Natural killer cell (primary cell): ENCODE measurements around the gene SMPD1. TPM values are rescaled to one million over a fixed set of nuclear protein-coding genes. Genes with fewer than 3 reads are reported as not detected.

ENCODE experiments used
- ATAC-seq, 3 donors: fragments of 150-1000 bp in 2 of 3; fragments of 200-7000 bp in 1 of 3; cut with Tn5 transposase; 1 replicate in 1 of 3; 2 replicates in 2 of 3; pipeline ENCODE4 v1.10.0; 2021; ENCODE audit warnings: mild to moderate bottlenecking in 2 of 3, moderate library complexity in 2 of 3
- DNase-seq, 2 donors: peaks; one replicate each; pipeline versions ENCODE4 v3.0.0 to v3.0.0-alpha.2; 2013 to 2021; ENCODE audit warnings: mixed read lengths in 1 of 2
- H3K27ac ChIP-seq: one replicate; pipeline ENCODE4 v1.5.1; 2013; ENCODE audit warnings: mild to moderate bottlenecking, low read length
- H3K27me3 ChIP-seq: one replicate; pipeline ENCODE4 v1.6.1; 2013; ENCODE audit warnings: low read length; ENCODE audit not compliant: control insufficient read depth, insufficient read depth
- H3K36me3 ChIP-seq: one replicate; pipeline ENCODE4 v1.6.1; 2013; ENCODE audit warnings: low read length; ENCODE audit not compliant: control insufficient read depth, insufficient read depth
- H3K4me1 ChIP-seq: one replicate; pipeline ENCODE4 v1.6.1; 2013; ENCODE audit warnings: low read length; ENCODE audit not compliant: control insufficient read depth, insufficient read depth
- H3K4me3 ChIP-seq: one replicate; pipeline ENCODE4 v1.5.1; 2013; ENCODE audit warnings: low read length
- H3K9me3 ChIP-seq: one replicate; pipeline ENCODE4 v1.6.1; 2013; ENCODE audit warnings: low read length; ENCODE audit not compliant: control insufficient read depth, insufficient read depth
- H3K27ac Mint-ChIP-seq, 2 donors: one replicate each; pipeline ENCODE4 v1.8.0; 2022; ENCODE audit warnings: mild to moderate bottlenecking in 2 of 2, mixed read lengths in 2 of 2, moderate library complexity in 1 of 2
- H3K27me3 Mint-ChIP-seq, 2 donors: one replicate each; pipeline ENCODE4 v1.8.0; 2022; ENCODE audit warnings: low read depth in 2 of 2, mixed read lengths in 2 of 2
- H3K36me3 Mint-ChIP-seq: one replicate; pipeline ENCODE4 v1.8.0; 2022; ENCODE audit warnings: mixed read lengths
- H3K4me1 Mint-ChIP-seq, 2 donors: one replicate each; pipeline ENCODE4 v1.8.0; 2022; ENCODE audit warnings: mixed read lengths in 2 of 2
- H3K4me3 Mint-ChIP-seq: one replicate; pipeline ENCODE4 v1.8.0; 2022; ENCODE audit warnings: mild to moderate bottlenecking, moderate library complexity, mixed read lengths
- H3K9me3 Mint-ChIP-seq, 2 donors: one replicate each; pipeline ENCODE4 v1.8.0; 2022; ENCODE audit warnings: mixed read lengths in 2 of 2
- WGBS: methylation state at CpG from one replicate; pipeline ENCODE4 v1.1.7; 2013; ENCODE audit warnings: missing lambda C conversion rate; ENCODE audit not compliant: insufficient coverage; 5-methylcytosine and 5-hydroxymethylcytosine counted together
- intact Hi-C: fragments of 100-400 bp; cut with micrococcal nuclease; formaldehyde crosslinking; loops from one replicate; pipeline ENCODE4 v1.14.2; 2022
- total RNA-seq, 4 donors: library from RNA; stranded (reverse); fragments of 120-200 nt in 1 of 4; gene quantifications; one replicate each; pipeline versions ENCODE4 v1.2.3 to v1.2.4, GENCODE V29; 2013 to 2022
- TF ChIP-seq, protein P1 (sequence below): fragments of 200-600 bp; IDR thresholded peaks from one replicate; pipeline ENCODE4 v1.8.0; 2022; ENCODE audit warnings: antibody characterized with exemption

Gene SMPD1
- total RNA-seq, 3 donors from 2014 or later (not counting 1 experiment from before 2014, with no cell fraction given) = 52.7 to 63.3 (median 56.1) TPM

DNA sequence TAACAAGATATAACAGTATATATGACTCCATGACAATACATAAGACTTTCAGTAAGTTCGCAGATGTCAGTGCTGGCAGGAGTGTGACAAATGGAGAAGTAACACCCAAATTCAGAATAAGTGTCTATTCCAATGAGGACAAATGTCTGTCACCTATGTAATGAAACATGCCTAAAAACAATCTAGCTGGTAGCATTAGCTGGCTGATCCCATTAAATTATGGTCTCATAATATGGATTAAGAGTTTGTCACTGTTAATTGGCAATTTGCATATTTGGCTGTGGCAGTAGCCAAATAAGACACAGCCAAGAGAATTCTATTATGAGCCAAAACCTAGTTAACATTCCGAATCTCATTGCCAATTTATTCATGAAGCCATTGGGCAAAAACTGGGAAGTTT is 39.8 kb upstream of the SMPD1 start:
- Histone ChIP-seq H3K4me1 (peaks cover 4% of the 10 kb centered on the region), H3K27ac (no peak overlapping the region), H3K36me3 (no peaks in the 10 kb centered on the region), H3K9me3 (no peaks in the 10 kb centered on the region), H3K27me3 (no peaks in the 10 kb centered on the region), H3K4me3 (no peak overlapping the region)
- WGBS = 100% methylated on average over 2 of the region's 2 CpGs
- no peak for DNase-seq
- Mint-ChIP-seq H3K27me3 (peaks cover 16 to 19% of the 10 kb centered on the region in 2 donors), H3K36me3 (no peaks in the 10 kb centered on the region), H3K27ac (no peak overlapping the region), H3K9me3 (no peaks in the 10 kb centered on the region), H3K4me1 (no peaks in the 10 kb centered on the region), H3K4me3 (no peak overlapping the region)
- intact Hi-C loops = loop anchor here (5.0 kb wide), 1 partner anchor 1228 kb away; no protein-coding TSS in a partner anchor
- TF ChIP-seq, protein P1, sequence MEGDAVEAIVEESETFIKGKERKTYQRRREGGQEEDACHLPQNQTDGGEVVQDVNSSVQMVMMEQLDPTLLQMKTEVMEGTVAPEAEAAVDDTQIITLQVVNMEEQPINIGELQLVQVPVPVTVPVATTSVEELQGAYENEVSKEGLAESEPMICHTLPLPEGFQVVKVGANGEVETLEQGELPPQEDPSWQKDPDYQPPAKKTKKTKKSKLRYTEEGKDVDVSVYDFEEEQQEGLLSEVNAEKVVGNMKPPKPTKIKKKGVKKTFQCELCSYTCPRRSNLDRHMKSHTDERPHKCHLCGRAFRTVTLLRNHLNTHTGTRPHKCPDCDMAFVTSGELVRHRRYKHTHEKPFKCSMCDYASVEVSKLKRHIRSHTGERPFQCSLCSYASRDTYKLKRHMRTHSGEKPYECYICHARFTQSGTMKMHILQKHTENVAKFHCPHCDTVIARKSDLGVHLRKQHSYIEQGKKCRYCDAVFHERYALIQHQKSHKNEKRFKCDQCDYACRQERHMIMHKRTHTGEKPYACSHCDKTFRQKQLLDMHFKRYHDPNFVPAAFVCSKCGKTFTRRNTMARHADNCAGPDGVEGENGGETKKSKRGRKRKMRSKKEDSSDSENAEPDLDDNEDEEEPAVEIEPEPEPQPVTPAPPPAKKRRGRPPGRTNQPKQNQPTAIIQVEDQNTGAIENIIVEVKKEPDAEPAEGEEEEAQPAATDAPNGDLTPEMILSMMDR = no peak
- no peak for ATAC-seq

DNA sequence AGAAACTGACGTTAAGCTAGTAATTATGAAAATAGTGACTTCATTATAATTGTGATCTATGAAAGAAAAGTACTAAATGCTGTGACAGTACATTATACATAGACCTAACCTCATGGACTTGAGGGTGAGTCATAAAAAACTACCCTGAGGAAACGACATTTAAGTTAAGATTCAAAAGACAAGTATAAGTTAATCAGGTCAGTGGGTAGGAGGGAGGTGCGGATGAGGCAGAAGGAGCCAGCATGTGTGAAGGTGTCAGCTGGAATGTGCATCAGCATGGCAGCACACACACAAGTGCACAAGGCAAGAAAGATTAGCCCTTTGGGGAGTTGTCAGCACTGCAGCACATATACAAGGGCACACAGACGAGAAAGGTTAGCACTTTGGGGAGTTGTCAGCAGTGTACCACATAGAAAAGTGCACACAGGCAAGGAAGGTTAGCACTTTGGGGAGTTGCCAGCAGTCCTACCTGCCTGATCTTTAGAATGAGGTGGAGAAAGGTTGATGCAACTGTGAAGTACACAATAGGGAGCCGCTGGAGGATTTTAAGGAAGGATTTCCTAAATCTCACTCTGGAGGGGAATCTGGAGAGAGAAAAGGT is 38.4 kb upstream of the SMPD1 start:
- H3K36me3 Mint-ChIP-seq = no peaks in the 10 kb centered on the region
- Histone ChIP-seq H3K27ac (no peak overlapping the region), H3K27me3 (no peaks in the 10 kb centered on the region), H3K4me1 (peaks cover 4% of the 10 kb centered on the region), H3K36me3 (no peaks in the 10 kb centered on the region), H3K4me3 (no peak overlapping the region), H3K9me3 (no peaks in the 10 kb centered on the region)
- intact Hi-C loops = loop anchor here (5.0 kb wide), 1 partner anchor 1230 kb away; no protein-coding TSS in a partner anchor
- peaks cover 17 to 18% of the 10 kb centered on the region in 2 donors for H3K27me3 Mint-ChIP-seq
- no peak for DNase-seq
- WGBS = 84% methylated on average over 4 of the region's 5 CpGs
- H3K4me1 Mint-ChIP-seq = no peaks in the 10 kb centered on the region
- ATAC-seq = no peak
- TF ChIP-seq, protein P1 = no peak
- H3K27ac Mint-ChIP-seq = no peak overlapping the region
- H3K4me3 Mint-ChIP-seq = no peak overlapping the region
- no peaks in the 10 kb centered on the region for H3K9me3 Mint-ChIP-seq

DNA sequence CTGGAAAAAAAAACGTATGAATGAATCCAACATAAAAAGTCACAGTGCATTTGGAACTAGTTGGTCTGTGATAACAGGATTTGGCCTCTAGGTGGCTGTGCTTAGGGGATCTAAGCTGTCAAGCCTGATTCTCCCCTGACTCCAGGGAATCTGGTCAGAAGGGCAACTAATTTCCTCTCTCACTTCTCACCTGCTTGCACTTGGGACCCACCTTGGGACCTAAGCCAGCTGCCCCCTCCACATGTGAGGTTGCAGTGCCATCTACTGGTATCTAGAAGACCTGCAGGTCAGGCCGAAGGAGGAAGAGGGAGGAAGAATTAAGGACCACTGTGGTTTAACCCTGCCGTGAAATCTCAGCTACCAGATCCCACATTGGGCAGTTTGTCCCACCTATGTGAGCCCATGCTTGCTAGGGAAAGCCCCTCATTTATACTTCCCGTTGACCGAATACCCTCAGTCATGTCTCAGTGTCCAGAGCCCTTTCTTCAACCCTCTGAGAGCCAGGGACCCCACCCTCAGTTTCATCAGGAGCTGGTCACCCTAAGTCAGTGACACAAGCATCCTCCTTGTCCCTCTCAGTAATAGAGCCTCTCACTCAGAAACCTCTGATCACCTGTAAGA is 36.8 kb upstream of the SMPD1 start:
- no peaks in the 10 kb centered on the region for H3K36me3 ChIP-seq
- TF ChIP-seq, protein P1 = peak; percentile 94
- intact Hi-C loops = loop anchor here (1.0 to 5.0 kb wide), 2 partner anchors 330 to 1231 kb away; no protein-coding TSS in a partner anchor
- no peaks in the 10 kb centered on the region for H3K27me3 ChIP-seq
- H3K9me3 ChIP-seq = no peaks in the 10 kb centered on the region
- Mint-ChIP-seq H3K27ac (no peak overlapping the region), H3K4me1 (no peaks in the 10 kb centered on the region), H3K9me3 (no peaks in the 10 kb centered on the region), H3K4me3 (no peak overlapping the region), H3K27me3 (peaks cover 6 to 12% of the 10 kb centered on the region in 2 donors), H3K36me3 (no peaks in the 10 kb centered on the region)
- no peak overlapping the region for H3K27ac ChIP-seq
- WGBS = 7% methylated on average over 5 of the region's 5 CpGs
- DNase-seq (peak; percentile 37 to 77), ATAC-seq (peak; percentile 65 to 88 (median 80))
- H3K4me1 ChIP-seq = peaks cover 4% of the 10 kb centered on the region
- H3K4me3 ChIP-seq = no peak overlapping the region
